HepG2 (cell line): ENCODE measurements around the gene PRR36. TPM values are rescaled to one million over a fixed set of nuclear protein-coding genes. Genes with fewer than 3 reads are reported as not detected.

Experiments used
- CHD2 ChIP-seq: IDR thresholded peaks from 2 replicates; pipeline ENCODE4 v1.6.1; 2011; ENCODE audit warnings: low read depth, low read length, improper control_type of control experiment
- EED ChIP-seq: sonication (generic); formaldehyde crosslinking; IDR thresholded peaks from 2 replicates; pipeline ENCODE4 v1.5.0; 2020; ENCODE audit warnings: mild to moderate bottlenecking, missing genetic modification reagents
- HHEX ChIP-seq: IDR thresholded peaks from 2 replicates; pipeline ENCODE4 v1.6.1; 2016; ENCODE audit warnings: control low read depth
- HNRNPLL ChIP-seq: fragments of 200-400 bp; formaldehyde crosslinking; IDR thresholded peaks from 2 replicates; pipeline ENCODE4 v1.6.1; 2017; ENCODE audit warnings: mild to moderate bottlenecking, low read depth, low read length; ENCODE audit not compliant: poor library complexity, severe bottlenecking
- KDM3A ChIP-seq: IDR thresholded peaks from 2 replicates; pipeline ENCODE4 v1.6.1; 2018; ENCODE audit warnings: low read depth, missing compliant biosample characterization
- KDM6A ChIP-seq: IDR thresholded peaks from 2 replicates; pipeline ENCODE4 v1.6.1; 2016; ENCODE audit warnings: low read depth
- KLF12 ChIP-seq: sonication (generic); formaldehyde crosslinking; IDR thresholded peaks from 2 replicates; pipeline ENCODE4 v1.4.0; 2020; ENCODE audit warnings: missing genetic modification reagents, borderline replicate concordance
- MLLT10 ChIP-seq: sonication (generic); formaldehyde crosslinking; IDR thresholded peaks from 2 replicates; pipeline ENCODE4 v1.4.0; 2020; ENCODE audit warnings: missing genetic modification reagents
- NFE2L2 ChIP-seq: fragments of 150-350 bp; IDR thresholded peaks from 2 replicates; pipeline ENCODE4 v1.6.1; 2014; ENCODE audit warnings: low read length
- NFYB ChIP-seq: sonication (generic); formaldehyde crosslinking; IDR thresholded peaks from 2 replicates; pipeline ENCODE4 v1.4.0; 2020; ENCODE audit warnings: missing genetic modification reagents
- PHF8 ChIP-seq: sonication (generic); formaldehyde crosslinking; IDR thresholded peaks from 2 replicates; pipeline ENCODE4 v1.5.0; 2020; ENCODE audit warnings: missing genetic modification reagents
- RCOR2 ChIP-seq: IDR thresholded peaks from 2 replicates; pipeline ENCODE4 v1.6.1; 2016; ENCODE audit warnings: missing biosample characterization, missing genetic modification reagents
- RFXANK ChIP-seq: IDR thresholded peaks from 2 replicates; pipeline ENCODE4 v1.6.1; 2016
- SIN3A ChIP-seq: IDR thresholded peaks from 2 replicates; pipeline ENCODE4 v1.6.1; 2011; ENCODE audit warnings: low read depth, mild to moderate bottlenecking, control low read depth, low read length, borderline replicate concordance
- SNRNP70 ChIP-seq: fragments of 200-400 bp; formaldehyde crosslinking; IDR thresholded peaks from 2 replicates; pipeline ENCODE4 v1.6.1; 2017; ENCODE audit warnings: mild to moderate bottlenecking, low read depth, low read length, moderate library complexity
- SP1 ChIP-seq, 2 experiments: fragments of 450-650 bp in 1 of 2; sonication (generic) in 1 of 2; formaldehyde crosslinking in 1 of 2; IDR thresholded peaks; 2 replicates each; pipeline versions ENCODE4 v1.4.0 to v1.6.1; 2016 to 2020; ENCODE audit warnings: missing genetic modification reagents in 1 of 2
- SRY ChIP-seq: sonication (generic); formaldehyde crosslinking; IDR thresholded peaks from 2 replicates; pipeline ENCODE4 v1.8.0; 2022; ENCODE audit warnings: mild to moderate bottlenecking, missing genetic modification reagents
- TFDP2 ChIP-seq: sonication (generic); formaldehyde crosslinking; IDR thresholded peaks from 2 replicates; pipeline ENCODE4 v1.4.0; 2020; ENCODE audit warnings: missing genetic modification reagents
- XRCC5 ChIP-seq: fragments of 200-400 bp; formaldehyde crosslinking; optimal IDR thresholded peaks from 2 replicates; pipeline ENCODE3; 2017; ENCODE audit warnings: mild to moderate bottlenecking, low read length
- ZBTB38 ChIP-seq: sonication (generic); formaldehyde crosslinking; IDR thresholded peaks from 2 replicates; pipeline ENCODE4 v1.5.1; 2020; ENCODE audit warnings: mild to moderate bottlenecking, missing genetic modification reagents
- ZC3H4 ChIP-seq: sonication (generic); formaldehyde crosslinking; IDR thresholded peaks from 2 replicates; pipeline ENCODE4 v1.4.0; 2020; ENCODE audit warnings: missing genetic modification reagents, borderline replicate concordance
- ZFP36L1 ChIP-seq: sonication (generic); formaldehyde crosslinking; IDR thresholded peaks from 2 replicates; pipeline ENCODE4 v1.8.0; 2022; ENCODE audit warnings: mild to moderate bottlenecking, missing genetic modification reagents, moderate library complexity
- ZMAT3 ChIP-seq: sonication (generic); formaldehyde crosslinking; conservative IDR thresholded peaks from 2 replicates; pipeline ENCODE4 v1.7.0; 2021; ENCODE audit warnings: missing genetic modification reagents
- ZMYM3 ChIP-seq: sonication (generic); formaldehyde crosslinking; IDR thresholded peaks from 2 replicates; pipeline ENCODE4 v1.5.1; 2020; ENCODE audit warnings: mild to moderate bottlenecking, missing genetic modification reagents
- ZNF138 ChIP-seq: sonication (generic); formaldehyde crosslinking; IDR thresholded peaks from 2 replicates; pipeline ENCODE4 v1.5.0; 2020; ENCODE audit warnings: mild to moderate bottlenecking, low read depth, missing genetic modification reagents
- ZNF333 ChIP-seq: sonication (generic); formaldehyde crosslinking; IDR thresholded peaks from 2 replicates; pipeline ENCODE4 v1.4.0; 2020; ENCODE audit warnings: mild to moderate bottlenecking, missing genetic modification reagents, borderline replicate concordance
- ZNF335 ChIP-seq: sonication (generic); formaldehyde crosslinking; IDR thresholded peaks from 2 replicates; pipeline ENCODE4 v1.4.0; 2020; ENCODE audit warnings: missing genetic modification reagents
- ZNF343 ChIP-seq: sonication (generic); formaldehyde crosslinking; IDR thresholded peaks from 2 replicates; pipeline ENCODE4 v1.4.0; 2020; ENCODE audit warnings: mild to moderate bottlenecking, missing genetic modification reagents
- ZNF598 ChIP-seq: sonication (generic); formaldehyde crosslinking; IDR thresholded peaks from 2 replicates; pipeline ENCODE4 v1.5.1; 2020; ENCODE audit warnings: mild to moderate bottlenecking, missing genetic modification reagents, borderline replicate concordance
- polyA plus RNA-seq, 8 experiments: library from polyadenylated mRNA; depleted of rRNA in 3 of 8; stranded (reverse) in 7 of 8; unstranded in 1 of 8; fragments of >200 nt; fragmentation: Illumina TruSeq in 4 of 8; extraction: Trizol in 4 of 8; gene quantifications; 2 replicates each; pipeline versions ENCODE4 v1.2.1 to v1.2.3, GENCODE V29; 2011 to 2016; ENCODE audit warnings: low read depth in 4 of 8, missing spikeins in 1 of 8, mixed read lengths in 1 of 8; ENCODE audit not compliant: insufficient read depth in 1 of 8
- total RNA-seq, 5 experiments: library from RNA; depleted of rRNA; stranded (reverse); fragments of >200 nt; fragmentation: Illumina TruSeq; extraction: Trizol; gene quantifications; 2 replicates each; pipeline ENCODE4 v1.2.3, GENCODE V29; 2016; ENCODE audit warnings: low read depth in 1 of 5
- TF ChIP-seq, protein P1 (sequence below): sonication (generic); formaldehyde crosslinking; IDR thresholded peaks from 2 replicates; pipeline ENCODE4 v1.4.0; 2020; ENCODE audit warnings: missing genetic modification reagents, borderline replicate concordance

Gene PRR36
- total and polyA plus RNA-seq, 2 of the 13 experiments (the other 11 are each of a cell fraction or from before 2014, with no cell fraction given) = 0.07 to 0.17 TPM

DNA sequence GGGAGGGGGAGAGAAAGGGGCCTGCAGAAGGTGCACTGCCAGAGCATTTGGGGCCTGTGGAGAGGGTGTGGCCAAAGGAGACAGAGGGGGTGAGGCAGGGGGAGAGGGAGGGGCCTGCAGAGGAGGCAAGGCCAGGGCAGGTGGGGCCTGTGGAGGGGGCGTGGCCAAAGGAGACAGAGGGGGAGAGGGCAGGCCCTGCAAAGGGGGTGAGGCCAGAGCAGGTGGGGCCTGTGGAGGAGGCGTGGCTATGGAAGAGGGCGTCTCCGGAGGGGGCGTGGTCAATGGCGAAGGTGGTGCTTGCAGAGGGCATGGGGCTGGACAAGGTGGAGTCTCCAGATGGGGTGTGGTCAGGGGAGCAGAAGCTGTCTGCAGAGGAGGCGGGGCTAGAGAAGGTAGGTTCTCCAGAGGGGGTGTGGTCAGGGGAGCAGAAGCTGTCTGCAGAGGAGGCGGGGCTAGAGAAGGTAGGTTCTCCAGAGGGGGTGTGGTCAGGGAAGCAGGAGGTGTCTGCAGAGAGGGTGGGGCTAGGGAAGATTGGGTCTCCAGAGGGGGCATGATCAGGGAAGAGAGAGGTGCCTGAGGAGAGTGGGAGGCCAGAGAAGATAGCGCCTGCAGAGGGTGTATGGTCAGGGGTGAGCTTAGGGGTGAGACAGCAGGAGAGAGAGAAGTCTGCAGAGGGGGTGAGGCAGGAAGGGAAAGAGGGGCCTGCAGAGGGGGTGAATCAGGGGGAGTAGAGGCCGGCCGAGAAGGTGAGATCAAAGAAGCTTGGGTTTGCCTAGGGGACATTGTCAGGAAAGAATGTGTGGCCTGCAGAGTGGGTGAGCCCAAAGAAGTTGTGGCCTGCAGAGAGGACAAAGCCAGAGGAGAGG lies 3.4 kb downstream of the PRR36 start (continued):
- TF ChIP-seq, protein P1, sequence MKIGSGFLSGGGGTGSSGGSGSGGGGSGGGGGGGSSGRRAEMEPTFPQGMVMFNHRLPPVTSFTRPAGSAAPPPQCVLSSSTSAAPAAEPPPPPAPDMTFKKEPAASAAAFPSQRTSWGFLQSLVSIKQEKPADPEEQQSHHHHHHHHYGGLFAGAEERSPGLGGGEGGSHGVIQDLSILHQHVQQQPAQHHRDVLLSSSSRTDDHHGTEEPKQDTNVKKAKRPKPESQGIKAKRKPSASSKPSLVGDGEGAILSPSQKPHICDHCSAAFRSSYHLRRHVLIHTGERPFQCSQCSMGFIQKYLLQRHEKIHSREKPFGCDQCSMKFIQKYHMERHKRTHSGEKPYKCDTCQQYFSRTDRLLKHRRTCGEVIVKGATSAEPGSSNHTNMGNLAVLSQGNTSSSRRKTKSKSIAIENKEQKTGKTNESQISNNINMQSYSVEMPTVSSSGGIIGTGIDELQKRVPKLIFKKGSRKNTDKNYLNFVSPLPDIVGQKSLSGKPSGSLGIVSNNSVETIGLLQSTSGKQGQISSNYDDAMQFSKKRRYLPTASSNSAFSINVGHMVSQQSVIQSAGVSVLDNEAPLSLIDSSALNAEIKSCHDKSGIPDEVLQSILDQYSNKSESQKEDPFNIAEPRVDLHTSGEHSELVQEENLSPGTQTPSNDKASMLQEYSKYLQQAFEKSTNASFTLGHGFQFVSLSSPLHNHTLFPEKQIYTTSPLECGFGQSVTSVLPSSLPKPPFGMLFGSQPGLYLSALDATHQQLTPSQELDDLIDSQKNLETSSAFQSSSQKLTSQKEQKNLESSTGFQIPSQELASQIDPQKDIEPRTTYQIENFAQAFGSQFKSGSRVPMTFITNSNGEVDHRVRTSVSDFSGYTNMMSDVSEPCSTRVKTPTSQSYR = no peak
- TF ChIP-seq MLLT10 (CRISPR knock-in tag) (no peak), SNRNP70 (no peak), ZNF333 (no peak), ZNF138 (CRISPR knock-in tag) (no peak), KLF12 (0 out of 2 replicates have a peak, but pooled peaks have one; percentile 52), XRCC5 (peak; percentile 9), CHD2 (no peak), ZFP36L1 (CRISPR knock-in tag) (no peak), RFXANK (CRISPR knock-in tag) (no peak), SRY (CRISPR knock-in tag) (no peak), NFE2L2 (no peak), HHEX (no peak), ZNF343 (CRISPR knock-in tag) (no peak), ZC3H4 (no peak), ZBTB38 (peak; percentile 40; the same call in 1 of the 2 replicates), NFYB (CRISPR knock-in tag) (no peak), RCOR2 (CRISPR knock-in tag) (no peak), KDM6A (CRISPR knock-in tag) (no peak), ZNF335 (CRISPR knock-in tag) (no peak), ZNF598 (CRISPR knock-in tag) (no peak), TFDP2 (CRISPR knock-in tag) (no peak), ZMAT3 (CRISPR knock-in tag) (no peak), PHF8 (CRISPR knock-in tag) (no peak), SIN3A (no peak), KDM3A (CRISPR knock-in tag) (no peak), ZMYM3 (CRISPR knock-in tag) (0 out of 2 replicates have a peak, but pooled peaks have one; percentile 11), HNRNPLL (peak; percentile 35), SP1 (IDR thresholded peaks at IDR 0.05) (peak; percentile 37; the same call in 1 of the 2 replicates), SP1 (CRISPR knock-in tag; IDR thresholded peaks at IDR 0.05) (peak; percentile 81), EED (no peak)
